Loucy (cell line): ENCODE results near the gene STARD13.

Source experiments
- H2AFZ ChIP-seq: fragments of 200-600 bp; sonication (generic); 2 replicates; pipeline ENCODE4 v1.6.0; 2016; ENCODE audit warnings: antibody characterized with exemption, mild to moderate bottlenecking, low read length, moderate library complexity
- H3F3A ChIP-seq: fragments of 200-600 bp; 2 replicates; pipeline ENCODE4 v1.6.0; 2016; ENCODE audit warnings: antibody characterized with exemption, low read depth, mild to moderate bottlenecking
- H3K27me3 ChIP-seq: fragments of 200-600 bp; sonication (generic); 2 replicates; pipeline ENCODE4 v1.6.1; 2014; ENCODE audit warnings: low read length, mild to moderate bottlenecking; ENCODE audit not compliant: insufficient read depth, poor library complexity, severe bottlenecking
- H3K36me3 ChIP-seq: fragments of 200-600 bp; sonication (generic); 2 replicates; pipeline ENCODE4 v1.6.1; 2016; ENCODE audit warnings: low read length; ENCODE audit not compliant: insufficient read depth
- H3K4me1 ChIP-seq: fragments of 200-600 bp; sonication (generic); 2 replicates; pipeline ENCODE4 v1.5.1; 2014; ENCODE audit warnings: low read length, mild to moderate bottlenecking; ENCODE audit not compliant: insufficient read depth, poor library complexity, severe bottlenecking
- H3K4me2 ChIP-seq: fragments of 200-600 bp; sonication (generic); 2 replicates; pipeline ENCODE4 v1.6.0; 2014; ENCODE audit warnings: antibody characterized with exemption, low read length, low read depth, mild to moderate bottlenecking; ENCODE audit not compliant: poor library complexity, severe bottlenecking
- H3K4me3 ChIP-seq: fragments of 200-600 bp; sonication (generic); 2 replicates; pipeline ENCODE4 v1.5.1; 2014; ENCODE audit warnings: low read length, mild to moderate bottlenecking, mixed read lengths; ENCODE audit not compliant: poor library complexity, severe bottlenecking
- H3K79me2 ChIP-seq: fragments of 200-600 bp; sonication (generic); 2 replicates; pipeline ENCODE4 v1.6.1; 2014; ENCODE audit warnings: low read length; ENCODE audit not compliant: insufficient read depth
- H3K9ac ChIP-seq: fragments of 200-600 bp; sonication (generic); 2 replicates; pipeline ENCODE4 v1.6.0; 2014; ENCODE audit warnings: mild to moderate bottlenecking, low read depth, low read length, moderate library complexity; ENCODE audit not compliant: poor library complexity, severe bottlenecking
- H3K9me2 ChIP-seq: fragments of 200-600 bp; sonication (generic); replicated peaks from 2 replicates; pipeline ENCODE4 v1.6.1; 2016; ENCODE audit warnings: low read depth, low read length, mixed read lengths
- H3K9me3 ChIP-seq: fragments of 200-600 bp; sonication (generic); 2 replicates; pipeline ENCODE4 v1.6.1; 2014; ENCODE audit warnings: mild to moderate bottlenecking, antibody characterized with exemption, low read length, low read depth; ENCODE audit not compliant: insufficient read depth
- H4K20me1 ChIP-seq: fragments of 200-600 bp; sonication (generic); 2 replicates; pipeline ENCODE4 v1.6.0; 2014; ENCODE audit warnings: antibody characterized with exemption, low read length, mild to moderate bottlenecking; ENCODE audit not compliant: insufficient read depth, poor library complexity, severe bottlenecking
- EZH2phosphoT487 ChIP-seq: fragments of 200-600 bp; IDR thresholded peaks from 2 replicates; pipeline ENCODE4 v1.6.1; 2018; ENCODE audit warnings: antibody characterized with exemption, mild to moderate bottlenecking, moderate library complexity, borderline replicate concordance
- TF ChIP-seq, protein P1 (sequence below): fragments of 200-600 bp; sonication (generic); conservative IDR thresholded peaks from 2 replicates; pipeline ENCODE4 v1.5.1; 2014; ENCODE audit warnings: mild to moderate bottlenecking, antibody characterized with exemption, low read length

STARD13 gene

GRCh38 chr13:33129094-33129832, 156.3 kb downstream of the STARD13 start:
- Histone ChIP-seq H3K79me2 (no peaks in the 10 kb centered on the region), H3K36me3 (no peaks in the 10 kb centered on the region), H3K4me2 (no peak overlapping the region), H3K4me1 (no peaks in the 10 kb centered on the region), H4K20me1 (no peaks in the 10 kb centered on the region), H3F3A (no peaks in the 10 kb centered on the region), H3K4me3 (no peak overlapping the region), H3K9me2 (no peaks in the 10 kb centered on the region), H3K27me3 (no peaks in the 10 kb centered on the region), H3K9me3 (no peaks in the 10 kb centered on the region), H2AFZ (no peak overlapping the region), H3K9ac (no peak overlapping the region)
- TF ChIP-seq EZH2phosphoT487, result no peak
- TF ChIP-seq, protein P1, sequence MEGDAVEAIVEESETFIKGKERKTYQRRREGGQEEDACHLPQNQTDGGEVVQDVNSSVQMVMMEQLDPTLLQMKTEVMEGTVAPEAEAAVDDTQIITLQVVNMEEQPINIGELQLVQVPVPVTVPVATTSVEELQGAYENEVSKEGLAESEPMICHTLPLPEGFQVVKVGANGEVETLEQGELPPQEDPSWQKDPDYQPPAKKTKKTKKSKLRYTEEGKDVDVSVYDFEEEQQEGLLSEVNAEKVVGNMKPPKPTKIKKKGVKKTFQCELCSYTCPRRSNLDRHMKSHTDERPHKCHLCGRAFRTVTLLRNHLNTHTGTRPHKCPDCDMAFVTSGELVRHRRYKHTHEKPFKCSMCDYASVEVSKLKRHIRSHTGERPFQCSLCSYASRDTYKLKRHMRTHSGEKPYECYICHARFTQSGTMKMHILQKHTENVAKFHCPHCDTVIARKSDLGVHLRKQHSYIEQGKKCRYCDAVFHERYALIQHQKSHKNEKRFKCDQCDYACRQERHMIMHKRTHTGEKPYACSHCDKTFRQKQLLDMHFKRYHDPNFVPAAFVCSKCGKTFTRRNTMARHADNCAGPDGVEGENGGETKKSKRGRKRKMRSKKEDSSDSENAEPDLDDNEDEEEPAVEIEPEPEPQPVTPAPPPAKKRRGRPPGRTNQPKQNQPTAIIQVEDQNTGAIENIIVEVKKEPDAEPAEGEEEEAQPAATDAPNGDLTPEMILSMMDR, result no peak

DNA sequence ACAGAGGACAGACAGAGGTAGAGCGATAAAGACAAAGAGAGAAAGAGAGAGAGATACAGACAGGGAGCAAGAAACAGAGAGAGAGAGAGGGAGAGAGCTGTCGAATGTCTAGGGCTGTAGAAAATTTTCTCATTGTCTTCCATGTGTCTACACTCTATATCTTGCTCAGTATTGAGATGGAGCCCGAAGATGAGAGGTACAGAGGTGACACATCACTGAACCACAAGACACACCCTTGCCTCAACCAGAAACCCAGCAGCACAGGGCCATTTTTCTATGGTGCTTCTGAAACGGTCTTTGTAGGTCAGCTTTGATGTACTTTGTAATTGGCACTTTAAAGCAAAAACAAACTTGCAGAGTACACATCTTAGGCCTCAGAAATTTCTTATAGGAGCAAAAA, 157.4 kb downstream of the STARD13 start:
- Histone ChIP-seq H3K27me3 (no peaks in the 10 kb centered on the region), H4K20me1 (no peaks in the 10 kb centered on the region), H3K9me3 (no peaks in the 10 kb centered on the region), H3K4me2 (no peak overlapping the region), H3K36me3 (no peaks in the 10 kb centered on the region), H3K9ac (no peak overlapping the region), H3K79me2 (no peaks in the 10 kb centered on the region), H3K4me1 (no peaks in the 10 kb centered on the region), H3F3A (no peaks in the 10 kb centered on the region), H3K4me3 (no peak overlapping the region), H3K9me2 (no peaks in the 10 kb centered on the region), H2AFZ (no peak overlapping the region)
- TF ChIP-seq, protein P1, result no peak
- no peak for TF ChIP-seq EZH2phosphoT487

GRCh38 chr13:33127009-33127551, 158.5 kb downstream of the STARD13 start:
- Histone ChIP-seq H3K27me3 (no peaks in the 10 kb centered on the region), H3K9ac (no peak overlapping the region), H3K4me1 (no peaks in the 10 kb centered on the region), H3K9me2 (no peaks in the 10 kb centered on the region), H3K4me3 (no peak overlapping the region), H2AFZ (no peak overlapping the region), H3K4me2 (no peak overlapping the region), H4K20me1 (no peaks in the 10 kb centered on the region), H3K79me2 (no peaks in the 10 kb centered on the region), H3K36me3 (no peaks in the 10 kb centered on the region), H3K9me3 (no peaks in the 10 kb centered on the region), H3F3A (no peaks in the 10 kb centered on the region)
- no peak for TF ChIP-seq EZH2phosphoT487
- TF ChIP-seq, protein P1, result no peak
